Measurements from ENCODE around the gene DYSF.

The DYSF gene

GRCh38 chr2:71601136-71602114 lies 148.1 kb downstream of the DYSF start:
- in situ Hi-C loops (cut with HindIII; ENCODE audit: low pct_ligation_motif_present, low pct_unique_long_range_greater_than_20kb, low sequenced_read_pairs) = no loop called here
- no peak for DNase-seq

- in situ Hi-C loops (cut with HindIII; ENCODE audit: low pct_ligation_motif_present, low pct_unique_long_range_greater_than_20kb, low sequenced_read_pairs) = no loop called here
- no peak for DNase-seq
These were observed 148.7 kb downstream of the DYSF start for GRCh38 chr2:71602115-71602495.

GRCh38 chr2:71602581-71602980 lies 149.2 kb downstream of the DYSF start:
- no peak for DNase-seq
- in situ Hi-C loops (cut with HindIII; ENCODE audit: low pct_ligation_motif_present, low pct_unique_long_range_greater_than_20kb, low sequenced_read_pairs) = no loop called here

GRCh38 chr2:71603311-71603811 lies 150.0 kb downstream of the DYSF start:
- in situ Hi-C loops (cut with HindIII; ENCODE audit: low pct_ligation_motif_present, low pct_unique_long_range_greater_than_20kb, low sequenced_read_pairs) = no loop called here
- DNase-seq = no peak

- in situ Hi-C loops (cut with HindIII; ENCODE audit: low pct_ligation_motif_present, low pct_unique_long_range_greater_than_20kb, low sequenced_read_pairs) = no loop called here
- no peak for DNase-seq
These were observed 150.7 kb downstream of the DYSF start for GRCh38 chr2:71603851-71604725.

- DNase-seq = no peak
- in situ Hi-C loops (cut with HindIII; ENCODE audit: low pct_ligation_motif_present, low pct_unique_long_range_greater_than_20kb, low sequenced_read_pairs) = no loop called here
These were observed 151.4 kb downstream of the DYSF start for GRCh38 chr2:71604726-71605120.

GRCh38 chr2:71605173-71605641 lies 151.8 kb downstream of the DYSF start:
- DNase-seq = no peak
- in situ Hi-C loops (cut with HindIII; ENCODE audit: low pct_ligation_motif_present, low pct_unique_long_range_greater_than_20kb, low sequenced_read_pairs) = no loop called here

GRCh38 chr2:71605781-71606241 lies 152.4 kb downstream of the DYSF start:
- DNase-seq = no peak

GRCh38 chr2:71606244-71606643 lies 152.9 kb downstream of the DYSF start:
- no peak for DNase-seq
- in situ Hi-C loops (cut with HindIII; ENCODE audit: low pct_ligation_motif_present, low pct_unique_long_range_greater_than_20kb, low sequenced_read_pairs) = no loop called here

More at GRCh38 chr2:71605781-71606241, 152.4 kb downstream of the DYSF start:
- in situ Hi-C loops (cut with HindIII; ENCODE audit: low pct_ligation_motif_present, low pct_unique_long_range_greater_than_20kb, low sequenced_read_pairs) = no loop called here

GRCh38 chr2:71607151-71607889 lies 154.0 kb downstream of the DYSF start:
- in situ Hi-C loops (cut with HindIII; ENCODE audit: low pct_ligation_motif_present, low pct_unique_long_range_greater_than_20kb, low sequenced_read_pairs) = no loop called here
- no peak for DNase-seq

GRCh38 chr2:71608034-71608433 lies 154.7 kb downstream of the DYSF start:
- no peak for DNase-seq
- in situ Hi-C loops (cut with HindIII; ENCODE audit: low pct_ligation_motif_present, low pct_unique_long_range_greater_than_20kb, low sequenced_read_pairs) = no loop called here

- in situ Hi-C loops (cut with HindIII; ENCODE audit: low pct_ligation_motif_present, low pct_unique_long_range_greater_than_20kb, low sequenced_read_pairs) = no loop called here
- DNase-seq = no peak
These were observed 155.1 kb downstream of the DYSF start for GRCh38 chr2:71608441-71608840.

GRCh38 chr2:71609029-71609428 lies 155.7 kb downstream of the DYSF start:
- in situ Hi-C loops (cut with HindIII; ENCODE audit: low pct_ligation_motif_present, low pct_unique_long_range_greater_than_20kb, low sequenced_read_pairs) = no loop called here
- no peak for DNase-seq

GRCh38 chr2:71609441-71609840 lies 156.1 kb downstream of the DYSF start:
- in situ Hi-C loops (cut with HindIII; ENCODE audit: low pct_ligation_motif_present, low pct_unique_long_range_greater_than_20kb, low sequenced_read_pairs) = no loop called here
- no peak for DNase-seq

GRCh38 chr2:71609958-71610357 lies 156.6 kb downstream of the DYSF start:
- peak; percentile 62 for DNase-seq

GRCh38 chr2:71610671-71611070 lies 157.3 kb downstream of the DYSF start:
- no peak for DNase-seq
- in situ Hi-C loops (cut with HindIII; ENCODE audit: low pct_ligation_motif_present, low pct_unique_long_range_greater_than_20kb, low sequenced_read_pairs) = no loop called here

More at GRCh38 chr2:71609958-71610357, 156.6 kb downstream of the DYSF start:
- in situ Hi-C loops (cut with HindIII; ENCODE audit: low pct_ligation_motif_present, low pct_unique_long_range_greater_than_20kb, low sequenced_read_pairs) = no loop called here

- no peak for DNase-seq
These were observed 157.9 kb downstream of the DYSF start for GRCh38 chr2:71611247-71611646.

GRCh38 chr2:71611781-71612527 lies 158.6 kb downstream of the DYSF start:
- in situ Hi-C loops (cut with HindIII; ENCODE audit: low pct_ligation_motif_present, low pct_unique_long_range_greater_than_20kb, low sequenced_read_pairs) = no loop called here
- DNase-seq = no peak

More at GRCh38 chr2:71611247-71611646, 157.9 kb downstream of the DYSF start:
- in situ Hi-C loops (cut with HindIII; ENCODE audit: low pct_ligation_motif_present, low pct_unique_long_range_greater_than_20kb, low sequenced_read_pairs) = no loop called here
